ENCODE results near the gene CAPZB.
"Not testable (repeated sequence)": the region's sequence is repeated elsewhere in the genome, so short reads cannot be mapped to it uniquely, and the experiment has no call there.

- TF ChIP-seq ZFP3 (CRISPR knock-in tag; IDR thresholded peaks at IDR 0.05); PATZ1 (CRISPR knock-in tag; IDR thresholded peaks at IDR 0.05; ENCODE audit: borderline replicate concordance): not testable (repeated sequence)
- TF ChIP-seq, protein P1, sequence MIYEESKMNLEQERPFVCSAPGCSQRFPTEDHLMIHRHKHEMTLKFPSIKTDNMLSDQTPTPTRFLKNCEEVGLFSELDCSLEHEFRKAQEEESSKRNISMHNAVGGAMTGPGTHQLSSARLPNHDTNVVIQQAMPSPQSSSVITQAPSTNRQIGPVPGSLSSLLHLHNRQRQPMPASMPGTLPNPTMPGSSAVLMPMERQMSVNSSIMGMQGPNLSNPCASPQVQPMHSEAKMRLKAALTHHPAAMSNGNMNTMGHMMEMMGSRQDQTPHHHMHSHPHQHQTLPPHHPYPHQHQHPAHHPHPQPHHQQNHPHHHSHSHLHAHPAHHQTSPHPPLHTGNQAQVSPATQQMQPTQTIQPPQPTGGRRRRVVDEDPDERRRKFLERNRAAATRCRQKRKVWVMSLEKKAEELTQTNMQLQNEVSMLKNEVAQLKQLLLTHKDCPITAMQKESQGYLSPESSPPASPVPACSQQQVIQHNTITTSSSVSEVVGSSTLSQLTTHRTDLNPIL (CRISPR knock-in tag; IDR thresholded peaks at IDR 0.05; ENCODE audit: low read depth), result not testable (repeated sequence)
Measured at GRCh38 chr1:19502284-19502683, 16.9 kb upstream of the CAPZB start.

Measured in SK-N-SH treated with all-trans-retinoic acid at 6 μM for 48 hours (cell line).